ENCODE measurements around the gene OR2J3.
"Not testable (repeated sequence)": the region's sequence is repeated elsewhere in the genome, so short reads cannot be mapped to it uniquely, and the experiment has no call there.

The OR2J3 gene

DNA sequence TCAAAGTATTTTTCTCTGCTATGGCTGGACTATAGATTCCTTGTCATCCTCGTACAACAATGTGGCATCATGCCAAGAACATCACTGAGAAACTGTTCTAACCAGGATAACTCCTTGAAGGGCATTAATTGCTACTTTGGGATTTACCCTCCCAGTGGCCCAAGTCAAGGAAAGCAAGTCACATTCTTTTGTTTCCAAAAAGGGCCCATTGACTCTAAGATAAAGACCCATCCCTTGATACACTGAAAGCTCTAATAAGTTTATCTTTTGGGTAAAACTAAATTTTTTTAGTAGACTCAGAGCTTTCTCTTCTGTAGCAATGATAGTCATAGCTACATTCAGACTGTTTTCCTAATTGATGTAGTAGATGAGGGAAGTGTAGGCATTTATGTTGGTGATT lies at the start of gene OR2J3:
Gene OR2J3, plus strand, starts transcription at position 301 of the 400 bp plus-strand sequence. CDS start 3,833 bp downstream, outside the sequence.
- DNase-seq = no peak

DNA sequence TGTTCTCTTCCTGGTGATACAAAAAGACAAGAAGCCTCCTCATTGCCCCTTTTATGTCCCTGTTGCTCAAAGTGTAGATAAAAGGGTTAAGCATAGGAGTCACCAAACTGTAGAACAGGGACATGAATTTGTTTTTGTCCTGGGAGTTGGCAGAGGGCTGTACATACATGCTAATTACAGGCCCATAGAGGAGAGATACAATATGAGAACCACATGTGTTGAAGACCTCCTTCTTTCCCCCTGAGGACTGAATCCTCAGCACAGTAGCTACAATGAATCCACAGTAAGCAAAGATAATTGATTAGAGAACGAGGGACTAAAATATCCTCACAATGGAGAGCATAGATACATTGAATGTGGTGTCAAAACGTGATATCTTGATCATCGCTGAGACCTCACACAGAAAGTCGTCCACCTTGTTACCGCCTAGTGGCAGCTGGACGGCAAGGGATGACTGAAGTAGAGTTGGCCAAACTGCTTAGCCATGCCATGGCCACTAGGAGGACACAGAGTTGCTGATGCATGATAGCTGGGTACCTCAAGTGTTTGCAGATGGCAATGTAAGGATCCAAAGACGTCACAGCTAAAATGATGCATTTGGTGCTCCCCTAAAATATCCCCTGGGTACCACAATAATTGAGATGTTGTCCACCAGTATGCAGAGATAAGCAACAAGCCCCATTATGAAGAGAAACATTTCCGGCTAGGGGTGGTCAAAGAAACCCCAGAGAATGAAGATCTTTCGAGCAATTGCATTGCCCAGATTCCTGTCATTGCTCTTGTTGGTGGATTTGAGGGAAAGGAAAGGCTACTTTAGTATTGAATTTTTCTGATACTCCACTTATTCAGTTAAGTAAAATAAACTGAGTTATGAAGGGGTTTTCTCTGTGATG lies 35.8 kb upstream of the OR2J3 start:
- DNase-seq = peak; percentile 21

DNA sequence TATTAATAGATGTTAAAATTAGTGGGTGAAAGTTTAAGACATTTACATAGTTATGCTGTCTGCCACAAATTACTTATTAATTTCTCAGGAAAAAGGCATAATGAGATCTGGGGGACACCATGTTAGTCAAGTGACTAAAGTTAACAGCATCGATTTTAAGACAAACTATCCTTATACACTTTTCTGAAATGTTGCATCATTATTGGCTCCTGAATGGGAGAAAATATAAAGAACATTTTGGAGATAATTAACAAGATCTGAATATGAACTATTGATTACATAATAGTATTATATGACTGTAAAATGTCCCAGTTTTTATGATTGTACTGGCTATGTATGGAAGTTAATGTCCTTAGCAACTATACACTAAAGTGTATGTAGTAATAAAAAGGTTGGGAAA lies 28.7 kb upstream of the OR2J3 start:
- no peak for DNase-seq

- DNase-seq = no peak
These were observed 26.5 kb upstream of the OR2J3 start for GRCh38 chr6:29081312-29081711.

GRCh38 chr6:29082457-29082856 lies 25.4 kb upstream of the OR2J3 start:
- no peak for DNase-seq

- DNase-seq = no peak
These were observed 20.6 kb upstream of the OR2J3 start, which contains the start of gene OR2B3 for GRCh38 chr6:29087213-29087612. Gene OR2B3 (minus strand): TSS chr6:29087313. CDS start chr6:29087248, 65 bp downstream.

- no peak for DNase-seq
These were observed 14.9 kb upstream of the OR2J3 start for GRCh38 chr6:29092957-29093356.

- no peak for DNase-seq
These were observed 10.1 kb upstream of the OR2J3 start for GRCh38 chr6:29097803-29098202.

- DNase-seq = no peak
These were observed 8.7 kb upstream of the OR2J3 start, which contains the start of gene OR2J1 for GRCh38 chr6:29099190-29099589. Gene OR2J1 (plus strand): TSS chr6:29099490. CDS start chr6:29100943, 1,453 bp downstream.

- DNase-seq = no peak
These were observed 4.3 kb downstream of the OR2J3 start for GRCh38 chr6:29112135-29112534.

GRCh38 chr6:29114964-29115363 lies 7.1 kb downstream of the OR2J3 start:
- DNase-seq = not testable (repeated sequence)

DNA sequence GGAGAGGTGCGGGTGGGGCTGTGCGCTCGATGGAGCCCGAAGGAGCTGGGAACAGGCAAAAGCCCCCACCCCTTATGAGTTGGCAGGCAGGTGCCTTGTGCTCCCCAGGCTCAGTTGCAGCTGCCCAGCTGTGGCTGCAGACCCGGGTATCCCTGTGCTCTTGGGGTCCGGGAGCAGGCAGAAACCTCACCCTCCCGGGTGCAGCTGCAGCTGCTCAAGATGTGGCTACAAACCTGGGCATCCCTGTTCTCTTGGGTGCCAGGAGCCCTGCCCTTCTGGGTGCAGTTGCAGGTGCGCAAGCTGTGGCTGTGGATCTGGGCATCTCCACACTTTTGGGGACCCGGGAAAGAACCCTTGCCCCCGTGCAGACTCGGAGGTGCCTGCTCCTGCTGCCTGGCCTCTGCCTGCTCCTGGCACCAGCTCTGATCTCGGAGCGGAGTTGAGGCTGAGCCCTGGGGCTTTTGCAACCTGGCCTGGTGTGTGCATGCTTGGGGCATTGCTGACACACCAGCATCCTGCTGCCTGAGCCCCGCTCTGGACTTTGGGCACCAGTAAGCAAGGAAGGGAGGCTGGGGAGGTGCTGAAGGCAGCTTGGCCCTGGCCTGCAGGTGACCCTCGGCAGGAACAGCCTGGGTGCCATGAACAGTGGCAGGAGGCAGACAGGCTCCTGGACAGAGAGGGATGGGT lies 21.6 kb downstream of the OR2J3 start:
- no peak for DNase-seq

DNA sequence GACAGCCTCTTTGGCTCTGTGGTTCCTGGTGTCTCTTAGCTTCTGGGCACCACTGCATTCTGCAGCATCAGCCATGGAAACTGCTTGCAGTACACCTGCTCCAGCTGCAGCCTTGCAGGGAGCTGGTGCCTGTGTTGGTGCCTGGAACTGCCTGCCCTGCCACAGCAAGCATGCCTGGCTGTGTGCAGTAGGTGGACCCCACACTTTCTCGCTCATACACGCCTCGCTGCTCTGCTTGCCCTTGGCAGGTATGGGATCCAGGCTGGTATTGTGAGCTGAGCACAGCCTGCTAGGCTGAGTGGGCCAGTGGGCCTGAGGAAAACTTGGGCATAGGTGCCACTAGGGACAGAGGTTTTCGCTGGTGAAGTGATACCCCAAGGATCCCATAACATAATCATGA lies 22.8 kb downstream of the OR2J3 start:
- no peak for DNase-seq

- no peak for DNase-seq
These were observed 23.8 kb downstream of the OR2J3 start for GRCh38 chr6:29131691-29132090.

DNA sequence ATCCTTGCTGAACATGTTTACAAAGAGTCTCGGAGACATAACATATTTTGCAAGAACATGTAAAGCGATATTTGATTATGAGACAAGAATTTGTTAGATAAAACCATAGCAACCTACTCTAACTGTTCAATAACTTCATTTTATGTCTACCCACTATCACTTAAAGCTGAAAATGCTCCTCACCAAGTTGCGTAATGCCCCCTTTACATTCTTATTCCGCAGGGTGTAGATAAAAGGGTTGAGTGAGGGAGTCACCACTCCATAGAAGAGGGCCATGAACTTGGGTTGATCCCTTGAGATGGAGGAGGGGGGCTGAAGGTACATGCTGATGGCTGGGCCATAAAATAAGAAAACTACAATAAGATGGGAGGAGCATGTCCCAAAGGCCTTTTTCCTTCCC lies 29.9 kb downstream of the OR2J3 start:
- no peak for DNase-seq

- no peak for DNase-seq
These were observed 33.7 kb downstream of the OR2J3 start for GRCh38 chr6:29141606-29142005.

DNA sequence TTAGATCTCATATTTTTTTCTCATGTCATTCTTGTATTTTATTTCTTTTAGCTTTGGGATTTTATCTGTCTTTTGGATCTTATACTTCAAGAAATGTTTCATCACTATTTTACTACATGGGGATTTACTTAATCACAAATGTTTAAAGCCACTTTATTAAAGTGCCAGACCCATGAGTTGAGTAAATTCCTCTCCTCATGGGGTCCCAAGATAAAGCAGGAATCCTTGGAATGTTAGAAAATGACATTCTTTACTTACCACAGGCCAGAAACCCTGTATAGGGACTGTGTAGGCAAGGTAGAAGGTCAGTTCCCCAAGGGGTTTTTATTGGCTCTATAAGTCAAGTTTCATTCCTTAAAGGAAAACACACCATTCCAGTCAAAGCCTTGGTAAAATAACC lies 34.5 kb downstream of the OR2J3 start:
- no peak for DNase-seq

- no peak for DNase-seq
These were observed 38.3 kb downstream of the OR2J3 start for GRCh38 chr6:29146179-29146578.

GRCh38 chr6:29147074-29147473 lies 39.2 kb downstream of the OR2J3 start:
- no peak for DNase-seq

DNA sequence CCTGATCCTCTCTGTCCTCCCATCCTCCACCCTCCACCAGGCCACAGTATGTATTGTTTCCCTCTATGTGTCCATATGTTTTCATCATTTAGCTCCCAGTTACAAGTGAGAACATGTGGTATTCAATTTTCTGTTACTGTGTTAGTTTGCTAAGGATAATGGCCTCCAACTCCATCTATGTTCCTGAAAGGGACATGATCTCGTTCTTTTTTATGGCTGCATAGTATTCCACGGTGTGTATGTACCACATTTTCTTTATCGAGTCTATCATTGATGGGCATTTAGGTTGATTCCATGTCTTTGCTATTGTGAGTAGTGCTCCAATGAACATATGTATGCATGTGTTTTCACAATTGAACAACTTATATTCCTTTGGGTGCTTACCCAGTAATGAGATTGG lies 41.6 kb downstream of the OR2J3 start:
- not testable (repeated sequence) for DNase-seq

- DNase-seq = no peak
These were observed 45.2 kb downstream of the OR2J3 start for GRCh38 chr6:29153083-29153482.

- not testable (repeated sequence) for DNase-seq
These were observed 47.3 kb downstream of the OR2J3 start for GRCh38 chr6:29155182-29155581.

- DNase-seq = not testable (repeated sequence)
These were observed 52.1 kb downstream of the OR2J3 start for GRCh38 chr6:29159922-29160321.

All from NCI-H69 (cell line).